Measurements from ENCODE around the gene SPSB4. TPM values are rescaled to one million over a fixed set of nuclear protein-coding genes. Genes with fewer than 3 reads are reported as not detected.
"Not testable (repeated sequence)": the region's sequence is repeated elsewhere in the genome, so short reads cannot be mapped to it uniquely, and the experiment has no call there.

SPSB4 gene
- 0.23 and 1.2 TPM in 2 replicates for total RNA-seq (2014; rRNA removed; shearing (Covaris generic); ENCODE audit: low replicate concordance)

- H3K27me3 ChIP-seq = peaks cover 61% of the 10 kb centered on the region
- H3K36me3 ChIP-seq = no peaks in the 10 kb centered on the region
- H3K9me3 ChIP-seq = no peaks in the 10 kb centered on the region
- peak; percentile 82 for DNase-seq
- H3K4me3 ChIP-seq = peak within 1 kb of the TSS; percentile 40
Measured at GRCh38 chr3:141050576-141051442, at the start of gene SPSB4. Gene SPSB4, plus strand, starts transcription at chr3:141051347. Its CDS starts 14,758 bp downstream, at chr3:141066105.

GRCh38 chr3:141006344-141006743 is 44.8 kb upstream of the SPSB4 start:
- DNase-seq = no peak
- no peaks in the 10 kb centered on the region for H3K36me3 ChIP-seq
- H3K9me3 ChIP-seq = 0 out of 2 replicates have a peak, but pooled peaks cover 1% of the 10 kb centered on the region
- H3K27me3 ChIP-seq = peaks cover 7% of the 10 kb centered on the region; the same call in 1 of the 2 replicates
- no peak overlapping the region for H3K4me3 ChIP-seq

- H3K36me3 ChIP-seq = no peaks in the 10 kb centered on the region
- DNase-seq = no peak
- H3K4me3 ChIP-seq = no peak overlapping the region
- 0 out of 2 replicates have a peak, but pooled peaks cover 1% of the 10 kb centered on the region for H3K9me3 ChIP-seq
- peaks cover 7% of the 10 kb centered on the region; the same call in 1 of the 2 replicates for H3K27me3 ChIP-seq
Measured at GRCh38 chr3:141009496-141009895, 41.7 kb upstream of the SPSB4 start.

GRCh38 chr3:141011232-141011996 is 39.7 kb upstream of the SPSB4 start:
- peak; percentile 71 for DNase-seq
- H3K9me3 ChIP-seq = 0 out of 2 replicates have a peak, but pooled peaks cover 1% of the 10 kb centered on the region

GRCh38 chr3:141011997-141012262 is 39.2 kb upstream of the SPSB4 start:
- no peak for DNase-seq
- H3K9me3 ChIP-seq = no peaks in the 10 kb centered on the region
- H3K27me3 ChIP-seq = peaks cover 1% of the 10 kb centered on the region; the same call in 1 of the 2 replicates

More at GRCh38 chr3:141011232-141011996, 39.7 kb upstream of the SPSB4 start:
- Histone ChIP-seq H3K27me3 (peaks cover 6% of the 10 kb centered on the region; the same call in 1 of the 2 replicates), H3K36me3 (no peaks in the 10 kb centered on the region), H3K4me3 (no peak overlapping the region)

GRCh38 chr3:141012571-141012970 is 38.6 kb upstream of the SPSB4 start:
- DNase-seq = no peak
- Histone ChIP-seq H3K27me3 (no peaks in the 10 kb centered on the region), H3K9me3 (no peaks in the 10 kb centered on the region), H3K36me3 (no peaks in the 10 kb centered on the region), H3K4me3 (no peak overlapping the region)

More at GRCh38 chr3:141011997-141012262, 39.2 kb upstream of the SPSB4 start:
- Histone ChIP-seq H3K36me3 (no peaks in the 10 kb centered on the region), H3K4me3 (no peak overlapping the region)

GRCh38 chr3:141015481-141015880 is 35.7 kb upstream of the SPSB4 start:
- no peaks in the 10 kb centered on the region for H3K9me3 ChIP-seq
- no peaks in the 10 kb centered on the region for H3K36me3 ChIP-seq
- H3K4me3 ChIP-seq = no peak overlapping the region
- no peaks in the 10 kb centered on the region for H3K27me3 ChIP-seq
- DNase-seq = peak; percentile 81

- not testable (repeated sequence) for H3K36me3 ChIP-seq, DNase-seq
Measured at GRCh38 chr3:141017366-141018322, 33.5 kb upstream of the SPSB4 start.

GRCh38 chr3:141019244-141019643 is 31.9 kb upstream of the SPSB4 start:
- Histone ChIP-seq H3K4me3 (no peak overlapping the region), H3K9me3 (no peaks in the 10 kb centered on the region), H3K36me3 (no peaks in the 10 kb centered on the region), H3K27me3 (no peaks in the 10 kb centered on the region)
- DNase-seq = no peak

More at GRCh38 chr3:141017366-141018322, 33.5 kb upstream of the SPSB4 start:
- not testable (repeated sequence) for H3K27me3 ChIP-seq, H3K9me3 ChIP-seq, H3K4me3 ChIP-seq

- DNase-seq = peak; percentile 43
- H3K9me3 ChIP-seq = no peaks in the 10 kb centered on the region
- H3K36me3 ChIP-seq = no peaks in the 10 kb centered on the region
- H3K27me3 ChIP-seq = no peaks in the 10 kb centered on the region
- H3K4me3 ChIP-seq = no peak overlapping the region
Measured at GRCh38 chr3:141020143-141020830, 30.9 kb upstream of the SPSB4 start.

GRCh38 chr3:141021261-141021660 is 29.9 kb upstream of the SPSB4 start:
- H3K36me3 ChIP-seq = no peaks in the 10 kb centered on the region
- DNase-seq = peak; percentile 16
- no peaks in the 10 kb centered on the region for H3K9me3 ChIP-seq
- H3K27me3 ChIP-seq = no peaks in the 10 kb centered on the region
- no peak overlapping the region for H3K4me3 ChIP-seq

GRCh38 chr3:141030296-141030695 is 20.9 kb upstream of the SPSB4 start:
- Histone ChIP-seq H3K27me3 (no peaks in the 10 kb centered on the region), H3K36me3 (no peaks in the 10 kb centered on the region), H3K9me3 (no peaks in the 10 kb centered on the region), H3K4me3 (no peak overlapping the region)
- no peak for DNase-seq

GRCh38 chr3:141039589-141039988 is 11.6 kb upstream of the SPSB4 start:
- H3K36me3 ChIP-seq = no peaks in the 10 kb centered on the region
- peaks cover 25% of the 10 kb centered on the region for H3K27me3 ChIP-seq
- DNase-seq = no peak

GRCh38 chr3:141044695-141045641 is 6.2 kb upstream of the SPSB4 start:
- DNase-seq = no peak
- Histone ChIP-seq H3K9me3 (no peaks in the 10 kb centered on the region), H3K36me3 (no peaks in the 10 kb centered on the region), H3K4me3 (no peak overlapping the region), H3K27me3 (peaks cover 54% of the 10 kb centered on the region)

More at GRCh38 chr3:141039589-141039988, 11.6 kb upstream of the SPSB4 start:
- Histone ChIP-seq H3K4me3 (no peak overlapping the region), H3K9me3 (no peaks in the 10 kb centered on the region)

- DNase-seq = no peak
- H3K27me3 ChIP-seq = peaks cover 59% of the 10 kb centered on the region
- H3K9me3 ChIP-seq = no peaks in the 10 kb centered on the region
Measured at GRCh38 chr3:141045849-141046248, 5.3 kb upstream of the SPSB4 start.

More at GRCh38 chr3:141045849-141046248, 5.3 kb upstream of the SPSB4 start:
- no peaks in the 10 kb centered on the region for H3K36me3 ChIP-seq
- no peak overlapping the region for H3K4me3 ChIP-seq

Data from MG63 (cell line).